Liver (tissue), 3 donors: ENCODE measurements around the gene LY6G6F.

Source experiments
- ATF3 ChIP-seq: IDR thresholded peaks from 2 replicates; pipeline ENCODE4 v1.6.1; 2016; ENCODE audit warnings: antibody characterized with exemption
- EGR1 ChIP-seq, 2 donors: IDR thresholded peaks; 2 replicates each; pipeline ENCODE4 v1.6.1; 2016 to 2018; ENCODE audit warnings: antibody characterized with exemption in 2 of 2, low read depth in 2 of 2
- FOXA1 ChIP-seq: IDR thresholded peaks from 2 replicates; pipeline ENCODE4 v1.6.1; 2016; ENCODE audit warnings: antibody characterized with exemption
- HNF4A ChIP-seq, 2 donors: conservative IDR thresholded peaks; 2 replicates each; pipeline ENCODE4 v1.6.1; 2016; ENCODE audit warnings: antibody characterized with exemption in 2 of 2, mild to moderate bottlenecking in 2 of 2
- JUND ChIP-seq, 2 donors: IDR thresholded peaks; 2 replicates each; pipeline ENCODE4 v1.6.1; 2016; ENCODE audit warnings: antibody characterized with exemption in 2 of 2
- MAX ChIP-seq: IDR thresholded peaks from 2 replicates; pipeline ENCODE4 v1.6.1; 2016; ENCODE audit warnings: antibody characterized with exemption
- RAD21 ChIP-seq, 2 donors: IDR thresholded peaks; 2 replicates each; pipeline ENCODE4 v1.6.1; 2016; ENCODE audit warnings: antibody characterized with exemption in 2 of 2, mild to moderate bottlenecking in 2 of 2
- REST ChIP-seq: IDR thresholded peaks from 2 replicates; pipeline ENCODE4 v1.6.1; 2016; ENCODE audit warnings: antibody characterized with exemption, mild to moderate bottlenecking
- RXRA ChIP-seq, 2 donors: IDR thresholded peaks; 2 replicates each; pipeline ENCODE4 v1.6.1; 2017 to 2018; ENCODE audit warnings: antibody characterized with exemption in 2 of 2, mild to moderate bottlenecking in 1 of 2
- TAF1 ChIP-seq: conservative IDR thresholded peaks from 2 replicates; pipeline ENCODE4 v1.6.1; 2016; ENCODE audit warnings: antibody characterized with exemption, mild to moderate bottlenecking
- YY1 ChIP-seq: IDR thresholded peaks from 2 replicates; pipeline ENCODE4 v1.6.1; 2016; ENCODE audit warnings: antibody characterized with exemption, mild to moderate bottlenecking
- TF ChIP-seq, protein P1 (sequence below): fragments of 150-350 bp; IDR thresholded peaks from 2 replicates; pipeline ENCODE4 v1.5.1; 2017; ENCODE audit warnings: improper control_type of control experiment, low read depth, low read length; ENCODE audit not compliant: missing input control
- donor health status: healthy.
- donor health status: healthy.

GRCh38 chr6:31687321-31687720 is 19.3 kb upstream of the LY6G6F start:
- no peak for TF ChIP-seq YY1
- TF ChIP-seq, protein P1, sequence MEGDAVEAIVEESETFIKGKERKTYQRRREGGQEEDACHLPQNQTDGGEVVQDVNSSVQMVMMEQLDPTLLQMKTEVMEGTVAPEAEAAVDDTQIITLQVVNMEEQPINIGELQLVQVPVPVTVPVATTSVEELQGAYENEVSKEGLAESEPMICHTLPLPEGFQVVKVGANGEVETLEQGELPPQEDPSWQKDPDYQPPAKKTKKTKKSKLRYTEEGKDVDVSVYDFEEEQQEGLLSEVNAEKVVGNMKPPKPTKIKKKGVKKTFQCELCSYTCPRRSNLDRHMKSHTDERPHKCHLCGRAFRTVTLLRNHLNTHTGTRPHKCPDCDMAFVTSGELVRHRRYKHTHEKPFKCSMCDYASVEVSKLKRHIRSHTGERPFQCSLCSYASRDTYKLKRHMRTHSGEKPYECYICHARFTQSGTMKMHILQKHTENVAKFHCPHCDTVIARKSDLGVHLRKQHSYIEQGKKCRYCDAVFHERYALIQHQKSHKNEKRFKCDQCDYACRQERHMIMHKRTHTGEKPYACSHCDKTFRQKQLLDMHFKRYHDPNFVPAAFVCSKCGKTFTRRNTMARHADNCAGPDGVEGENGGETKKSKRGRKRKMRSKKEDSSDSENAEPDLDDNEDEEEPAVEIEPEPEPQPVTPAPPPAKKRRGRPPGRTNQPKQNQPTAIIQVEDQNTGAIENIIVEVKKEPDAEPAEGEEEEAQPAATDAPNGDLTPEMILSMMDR, result no peak
- TF ChIP-seq ATF3, result no peak
- TF ChIP-seq RAD21 (IDR thresholded peaks at IDR 0.05), result no peak
- TF ChIP-seq TAF1, result no peak
- no peak for TF ChIP-seq EGR1 (IDR thresholded peaks at IDR 0.05; ENCODE audit: low read depth in 2 of 2)
- no peak for TF ChIP-seq REST
- TF ChIP-seq RXRA (IDR thresholded peaks at IDR 0.05), result no peak
- no peak for TF ChIP-seq JUND (IDR thresholded peaks at IDR 0.05)
- TF ChIP-seq FOXA1, result no peak
- TF ChIP-seq HNF4A (conservative IDR thresholded peaks at IDR 0.05), result no peak
- no peak for TF ChIP-seq MAX
